ENCODE data around the gene STOML2. TPM values are rescaled to one million over a fixed set of nuclear protein-coding genes. Genes with fewer than 3 reads are reported as not detected.

STOML2 gene
- total and polyA plus RNA-seq, 9 of the 15 experiments (the other 6 are each of a cell fraction or from before 2014, with no cell fraction given): 110 to 220 (median 174) TPM

DNA sequence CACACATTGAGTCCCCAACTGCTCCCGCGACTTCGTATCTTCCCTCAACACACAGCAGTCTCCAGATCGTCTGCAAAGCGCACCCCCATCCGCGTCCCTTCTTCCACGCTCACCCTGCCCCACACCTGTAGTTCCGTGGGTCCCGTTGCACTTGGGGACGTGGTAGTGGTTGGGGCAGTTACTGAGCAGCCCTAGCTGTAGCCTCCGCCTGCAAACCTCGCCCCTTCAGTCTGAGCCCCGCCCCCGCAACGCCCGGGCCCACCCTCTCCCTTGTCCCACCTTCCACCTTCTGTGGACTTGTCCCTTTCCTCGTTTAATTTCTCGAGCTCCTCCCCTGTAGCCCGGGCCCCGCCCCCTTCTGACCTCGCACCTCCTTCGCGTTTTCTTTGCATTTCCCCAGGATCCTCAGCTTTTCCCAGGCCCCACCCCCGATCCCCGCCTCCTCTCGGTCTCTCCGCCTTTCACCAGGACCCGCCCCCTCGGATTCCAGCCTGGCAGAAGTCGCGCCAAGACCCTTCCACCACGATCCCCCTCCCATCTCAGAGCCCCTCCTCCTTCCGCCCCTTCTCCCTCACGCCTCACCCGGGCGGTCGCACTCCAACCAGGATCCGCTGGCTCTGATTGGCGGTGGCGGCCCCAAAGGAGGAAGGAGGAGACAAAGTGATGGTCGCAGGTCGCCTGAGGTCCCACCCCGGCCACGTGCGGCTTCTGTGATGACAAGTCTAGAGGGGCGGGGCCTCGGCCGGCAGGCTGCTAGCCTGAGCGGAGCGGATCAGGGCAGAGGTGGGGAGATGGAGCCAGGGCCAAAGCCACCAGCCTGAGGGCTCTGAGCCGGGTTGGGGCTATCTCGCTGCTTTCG lies 13.0 kb upstream of the STOML2 start, which contains the start of gene ATOSB (continued):
- TF ChIP-seq TAF15 (IDR thresholded peaks at IDR 0.05; ENCODE audit: low read depth, low read length) (no peak), ATF1 (CRISPR knock-in tag; IDR thresholded peaks at IDR 0.05) (no peak), ATF1 (tag; IDR thresholded peaks at IDR 0.05) (peak; percentile 68), NR1H2 (CRISPR knock-in tag; IDR thresholded peaks at IDR 0.05) (no peak), LCOR (CRISPR knock-in tag; IDR thresholded peaks at IDR 0.05) (peak; percentile 94; the same call in 1 of the 2 replicates), NFATC3 (IDR thresholded peaks at IDR 0.05) (no peak), HCFC1 (IDR thresholded peaks at IDR 0.05; ENCODE audit: low read depth, low read length) (no peak), SP1 (CRISPR knock-in tag; IDR thresholded peaks at IDR 0.05) (peak; percentile 4; the same call in 1 of the 2 replicates), KLF10 (CRISPR knock-in tag; IDR thresholded peaks at IDR 0.05) (no peak), YY1 (IDR thresholded peaks at IDR 0.05; ENCODE audit: borderline replicate concordance in 1 of 3, control insufficient read depth in 1 of 3, extremely low read depth in 1 of 3, insufficient read depth in 3 of 3, insufficient read length in 1 of 3, insufficient replicate concordance in 2 of 3, low read depth in 1 of 3, low read length in 2 of 3) (peak in 1 of 3 experiments; percentile 9), ZNF589 (CRISPR knock-in tag; IDR thresholded peaks at IDR 0.05; ENCODE audit: low read depth) (no peak), HDAC1 (IDR thresholded peaks at IDR 0.05) (peak in 1 of 2 experiments; percentile 89; a peak in 2 of 4 replicates), DIDO1 (tag; IDR thresholded peaks at IDR 0.05; ENCODE audit: low read depth) (no peak), SRSF9 (IDR thresholded peaks at IDR 0.05; ENCODE audit: borderline replicate concordance, low read depth, low read length) (no peak)
- TF ChIP-seq, protein P1, sequence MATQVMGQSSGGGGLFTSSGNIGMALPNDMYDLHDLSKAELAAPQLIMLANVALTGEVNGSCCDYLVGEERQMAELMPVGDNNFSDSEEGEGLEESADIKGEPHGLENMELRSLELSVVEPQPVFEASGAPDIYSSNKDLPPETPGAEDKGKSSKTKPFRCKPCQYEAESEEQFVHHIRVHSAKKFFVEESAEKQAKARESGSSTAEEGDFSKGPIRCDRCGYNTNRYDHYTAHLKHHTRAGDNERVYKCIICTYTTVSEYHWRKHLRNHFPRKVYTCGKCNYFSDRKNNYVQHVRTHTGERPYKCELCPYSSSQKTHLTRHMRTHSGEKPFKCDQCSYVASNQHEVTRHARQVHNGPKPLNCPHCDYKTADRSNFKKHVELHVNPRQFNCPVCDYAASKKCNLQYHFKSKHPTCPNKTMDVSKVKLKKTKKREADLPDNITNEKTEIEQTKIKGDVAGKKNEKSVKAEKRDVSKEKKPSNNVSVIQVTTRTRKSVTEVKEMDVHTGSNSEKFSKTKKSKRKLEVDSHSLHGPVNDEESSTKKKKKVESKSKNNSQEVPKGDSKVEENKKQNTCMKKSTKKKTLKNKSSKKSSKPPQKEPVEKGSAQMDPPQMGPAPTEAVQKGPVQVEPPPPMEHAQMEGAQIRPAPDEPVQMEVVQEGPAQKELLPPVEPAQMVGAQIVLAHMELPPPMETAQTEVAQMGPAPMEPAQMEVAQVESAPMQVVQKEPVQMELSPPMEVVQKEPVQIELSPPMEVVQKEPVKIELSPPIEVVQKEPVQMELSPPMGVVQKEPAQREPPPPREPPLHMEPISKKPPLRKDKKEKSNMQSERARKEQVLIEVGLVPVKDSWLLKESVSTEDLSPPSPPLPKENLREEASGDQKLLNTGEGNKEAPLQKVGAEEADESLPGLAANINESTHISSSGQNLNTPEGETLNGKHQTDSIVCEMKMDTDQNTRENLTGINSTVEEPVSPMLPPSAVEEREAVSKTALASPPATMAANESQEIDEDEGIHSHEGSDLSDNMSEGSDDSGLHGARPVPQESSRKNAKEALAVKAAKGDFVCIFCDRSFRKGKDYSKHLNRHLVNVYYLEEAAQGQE (IDR thresholded peaks at IDR 0.05; ENCODE audit: borderline replicate concordance): peak; percentile 88
- TF ChIP-seq, protein P1 (CRISPR knock-in tag; IDR thresholded peaks at IDR 0.05; ENCODE audit: low read depth): no peak
